NCI-H1048 (cell line): ENCODE results near the gene OSBPL3.
A peak's percentile ranks its signal among the peaks of the same experiment; 100 is the strongest.

ENCODE experiments used
- DNase-seq: peaks from one replicate; lab custom pipeline; 2025; lab: John Stamatoyannopoulos, UW

Gene OSBPL3

GRCh38 chr7:24979470-24979862 lies 512 bp downstream of the OSBPL3 start:
- DNase-seq, result no peak

GRCh38 chr7:24978843-24979469 lies 1.0 kb downstream of the OSBPL3 start:
- DNase-seq, result peak; percentile 45

DNA sequence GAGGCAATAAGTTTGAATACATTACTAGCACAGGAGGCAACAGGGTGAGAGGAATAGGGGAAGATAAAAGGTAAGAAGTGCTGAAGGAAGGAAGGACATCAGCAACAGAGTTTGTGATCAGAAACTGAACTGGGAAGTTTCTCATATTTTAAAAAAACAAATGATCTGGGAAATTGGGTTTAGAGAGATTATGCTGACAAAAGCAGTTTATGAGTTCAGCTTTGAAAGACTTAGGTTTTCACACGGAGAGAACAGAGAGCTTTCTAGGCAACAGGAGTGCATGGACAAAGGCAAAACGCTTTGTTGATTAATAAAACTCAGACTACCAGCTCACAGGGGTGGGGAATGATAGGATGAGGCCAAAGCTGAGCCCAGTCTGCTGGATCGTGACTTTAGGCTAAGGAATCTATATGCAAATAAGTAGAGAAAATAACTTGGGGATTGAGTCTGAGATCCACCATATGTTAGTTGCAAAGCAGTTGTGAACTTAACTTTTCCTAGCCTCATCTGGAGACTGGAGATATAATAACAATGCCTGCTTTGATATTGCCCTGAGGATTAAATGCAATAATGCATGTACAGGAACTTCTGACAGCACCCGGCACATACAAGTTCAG lies 4.2 kb downstream of the OSBPL3 start:
- no peak for DNase-seq

DNA sequence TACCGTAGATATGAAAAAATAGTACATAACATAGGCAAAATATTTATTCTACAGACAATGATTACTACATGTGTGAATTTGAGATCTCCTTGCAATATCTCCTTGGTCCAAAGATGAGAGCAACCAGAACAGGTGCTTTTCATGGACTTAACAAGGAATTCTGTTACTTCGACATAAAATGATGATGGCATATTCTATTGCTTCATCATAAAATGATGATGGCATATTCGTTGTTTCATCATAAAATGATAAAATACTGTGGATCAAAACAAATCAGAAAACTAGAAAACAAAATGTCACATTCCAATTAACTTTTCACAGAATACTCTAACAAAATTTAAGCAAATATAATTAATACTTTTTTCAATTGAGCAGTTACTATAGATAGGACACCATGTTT lies 4.8 kb downstream of the OSBPL3 start:
- DNase-seq, result no peak

DNA sequence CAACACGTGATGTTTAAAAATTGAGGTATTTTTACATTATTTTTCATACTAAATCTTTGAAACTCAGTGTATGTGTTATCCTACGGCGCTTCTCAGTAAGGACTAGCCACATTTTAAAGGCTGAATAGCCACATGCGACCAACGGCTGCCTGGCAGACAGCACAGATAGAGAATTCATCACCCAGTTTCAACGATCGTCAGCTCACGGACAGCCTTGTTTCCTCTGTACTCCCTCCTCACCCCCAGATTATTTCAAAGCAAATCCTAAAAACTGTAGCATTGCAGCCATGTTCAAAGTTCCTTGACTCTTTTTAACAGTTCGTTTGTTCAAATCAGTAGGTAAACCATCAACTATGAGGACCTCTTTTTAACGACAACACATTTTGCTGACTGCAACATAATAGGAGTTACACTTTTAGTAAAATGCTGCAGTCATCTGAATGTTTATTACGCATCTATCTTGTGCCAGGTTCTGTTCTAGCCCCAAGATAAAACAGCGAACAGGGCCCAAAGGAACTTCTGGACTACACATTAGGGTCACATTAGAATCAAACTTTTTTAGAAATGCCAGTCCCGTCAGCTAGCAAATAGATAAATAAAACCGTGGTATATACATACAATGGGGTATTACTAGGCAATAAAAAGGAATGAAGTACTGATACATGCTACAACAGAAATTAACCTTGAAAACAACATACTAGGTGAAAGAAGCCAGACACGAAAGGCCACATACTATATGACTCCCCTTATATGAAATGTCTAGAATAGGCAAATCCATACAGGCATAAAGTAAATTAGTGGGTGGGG lies 5.7 kb downstream of the OSBPL3 start:
- DNase-seq, result no peak

DNA sequence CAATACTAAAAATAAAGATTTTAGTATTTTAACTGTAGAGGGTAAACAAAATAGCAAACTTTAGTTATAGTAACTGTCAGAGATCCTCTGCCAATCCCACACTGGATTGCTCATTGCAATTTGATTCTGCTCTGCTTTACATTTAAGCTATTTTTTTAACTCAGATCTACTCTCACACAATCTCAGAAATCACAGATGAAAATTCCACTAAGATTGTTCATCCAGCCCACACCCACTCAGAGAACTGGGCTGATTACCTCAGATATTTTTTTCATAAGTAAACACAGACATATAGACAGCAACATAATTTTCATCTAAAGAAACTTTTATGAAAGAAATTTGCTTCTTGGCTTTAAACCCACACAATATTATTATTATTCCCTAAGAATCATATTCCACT lies 7.0 kb downstream of the OSBPL3 start:
- DNase-seq, result no peak

GRCh38 chr7:24972166-24972477 lies 7.9 kb downstream of the OSBPL3 start:
- no peak for DNase-seq

DNA sequence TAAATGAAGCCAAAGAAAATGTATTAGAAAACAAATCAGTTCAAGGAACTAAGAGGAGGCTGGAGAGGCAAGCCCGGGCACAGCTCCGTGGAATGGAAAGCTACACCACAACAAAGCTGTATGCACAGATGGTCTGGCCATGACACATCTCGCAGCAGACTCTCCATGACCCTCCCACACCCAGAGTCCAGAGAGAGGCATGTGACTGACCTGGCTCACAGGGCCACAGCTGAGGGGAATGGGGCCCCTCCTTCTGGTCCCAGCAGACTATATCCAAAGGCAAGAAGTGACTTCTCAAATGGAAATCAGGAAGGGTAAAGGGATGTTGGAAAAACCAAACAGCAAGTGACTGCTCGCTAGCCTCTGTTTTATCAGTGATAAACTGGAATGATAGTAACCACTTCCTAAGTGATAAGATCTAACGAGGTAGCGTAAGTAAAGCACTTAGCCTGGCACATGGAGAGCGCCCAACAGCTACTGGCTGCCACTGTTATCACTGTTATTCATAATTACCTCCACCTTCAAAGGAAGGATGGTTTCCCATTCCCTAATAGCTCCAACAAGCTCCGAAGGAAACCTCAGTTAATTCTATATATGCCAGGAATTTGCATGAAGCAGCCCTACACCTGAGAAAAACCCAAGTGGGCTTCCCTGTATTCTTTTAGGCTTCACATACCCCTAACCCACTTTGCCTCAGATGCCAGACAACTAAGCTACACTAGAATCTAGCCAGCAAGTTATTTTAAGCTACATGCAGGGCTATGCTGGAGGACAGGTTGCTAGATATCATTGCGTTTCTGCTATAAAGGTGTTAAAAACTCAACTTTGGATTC lies 8.4 kb downstream of the OSBPL3 start:
- DNase-seq, result no peak

DNA sequence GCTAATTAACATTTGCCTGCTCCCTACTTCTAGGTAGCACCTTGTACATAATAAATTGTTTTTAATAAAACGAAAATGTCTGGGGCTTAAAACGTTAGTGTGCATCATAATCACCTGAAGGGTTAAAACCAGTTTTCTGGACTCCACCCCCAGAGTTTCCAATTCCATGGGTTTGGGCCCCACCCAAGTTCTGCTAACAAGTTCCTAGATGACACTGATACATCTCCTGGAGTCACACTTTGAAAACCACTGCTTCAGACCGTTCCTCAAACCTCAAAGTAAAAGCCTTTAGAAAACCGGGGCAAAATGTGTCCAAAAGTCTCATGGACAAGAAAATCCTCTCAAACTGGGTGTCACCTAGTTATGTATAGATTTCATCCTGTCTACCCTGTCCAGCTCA lies 9.3 kb downstream of the OSBPL3 start:
- no peak for DNase-seq

- no peak for DNase-seq
Observed at GRCh38 chr7:24968165-24968564, 11.8 kb downstream of the OSBPL3 start.

DNA sequence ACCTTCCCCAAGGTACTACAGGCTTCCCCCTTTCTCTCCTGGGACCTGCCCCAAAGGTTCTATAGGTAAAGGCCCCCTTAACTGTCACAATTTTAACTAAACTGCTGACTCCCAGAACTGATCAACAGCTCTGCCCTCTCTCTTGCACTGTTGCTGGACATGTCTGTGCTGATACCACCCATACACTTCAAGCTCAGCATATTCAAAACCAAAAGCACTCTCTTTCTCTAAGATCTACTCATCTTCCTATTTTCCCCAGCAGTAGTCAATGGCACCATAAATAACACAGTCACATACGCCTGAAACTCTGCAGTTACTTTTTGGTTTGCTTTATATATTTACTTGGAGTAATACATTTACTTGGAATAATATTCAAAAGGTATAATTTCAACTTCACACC lies 12.3 kb downstream of the OSBPL3 start:
- no peak for DNase-seq

GRCh38 chr7:24966802-24967201 lies 13.2 kb downstream of the OSBPL3 start:
- no peak for DNase-seq

- DNase-seq, result peak; percentile 24
Observed at GRCh38 chr7:24965831-24966708, 13.9 kb downstream of the OSBPL3 start.

DNA sequence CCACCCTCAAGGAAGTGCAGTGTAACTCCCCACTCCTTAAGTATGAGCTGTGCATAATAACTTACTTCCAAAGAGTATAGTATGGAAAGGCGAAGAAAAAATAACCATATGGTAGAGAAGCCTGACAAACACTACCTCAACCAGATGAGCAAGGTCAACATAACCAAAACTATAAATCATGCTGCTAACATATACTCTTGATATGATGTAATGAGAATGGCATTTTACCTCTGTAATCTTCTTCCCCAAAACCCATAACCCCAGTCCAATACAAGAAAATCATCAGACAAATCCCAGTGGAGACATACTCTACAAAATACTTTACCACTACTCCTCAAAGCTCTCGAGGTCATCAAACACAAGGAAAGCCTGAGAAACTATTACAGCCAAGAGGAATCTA lies 15.8 kb downstream of the OSBPL3 start:
- DNase-seq, result no peak

DNA sequence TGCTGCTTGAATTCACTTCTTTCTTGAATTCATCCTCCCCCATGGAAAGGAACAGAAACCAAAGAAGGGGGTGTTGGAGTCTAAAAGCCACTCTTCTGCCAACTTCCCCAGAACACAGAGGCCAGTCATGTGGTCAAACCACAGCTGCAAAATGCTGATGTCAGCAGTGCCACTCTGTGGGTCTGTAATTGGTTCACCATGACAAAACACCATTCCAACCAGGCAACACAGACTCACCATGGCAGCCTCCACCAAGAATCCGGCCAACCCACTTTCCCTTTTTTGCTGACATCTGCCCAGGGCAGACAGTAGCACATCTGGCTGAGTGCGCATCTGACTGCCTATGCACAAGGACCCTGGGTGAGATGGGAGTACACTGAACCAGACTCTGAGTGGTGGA lies 16.8 kb downstream of the OSBPL3 start:
- no peak for DNase-seq

GRCh38 chr7:24962418-24962962 lies 17.5 kb downstream of the OSBPL3 start:
- DNase-seq, result no peak

DNA sequence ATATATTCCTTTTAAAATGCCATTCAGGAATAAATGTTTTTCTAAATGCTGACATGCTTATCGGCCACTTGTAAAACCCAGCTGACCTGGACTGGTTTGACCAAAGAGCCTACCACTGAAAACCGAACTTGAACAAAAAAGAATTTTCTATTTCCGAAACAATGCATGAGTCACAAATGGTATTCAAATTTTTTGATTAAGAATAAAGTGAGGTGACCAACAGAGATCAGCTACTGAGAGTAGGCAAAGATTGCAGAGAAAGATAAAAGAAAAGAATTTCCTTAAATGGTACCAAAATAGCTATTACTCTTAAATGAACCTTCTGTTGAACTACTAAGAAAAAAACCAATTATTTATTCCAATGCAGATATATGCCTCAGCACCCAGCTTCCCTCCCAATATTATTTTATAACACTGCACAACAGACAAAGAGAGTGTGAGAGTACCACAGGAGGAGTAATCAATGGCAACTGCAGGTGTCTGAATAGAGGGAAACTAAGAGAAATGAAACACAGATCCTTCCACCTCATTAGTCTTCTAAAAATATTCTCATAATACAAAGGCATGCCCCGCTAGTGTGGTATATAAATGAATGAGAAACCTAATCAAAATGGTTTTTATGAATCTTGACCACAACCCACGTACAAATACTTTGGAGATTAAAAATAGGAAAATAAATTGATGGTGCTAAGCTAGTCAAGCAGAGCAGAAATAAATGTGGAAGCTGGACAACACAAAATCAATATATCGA lies 20.1 kb downstream of the OSBPL3 start:
- DNase-seq, result no peak

DNA sequence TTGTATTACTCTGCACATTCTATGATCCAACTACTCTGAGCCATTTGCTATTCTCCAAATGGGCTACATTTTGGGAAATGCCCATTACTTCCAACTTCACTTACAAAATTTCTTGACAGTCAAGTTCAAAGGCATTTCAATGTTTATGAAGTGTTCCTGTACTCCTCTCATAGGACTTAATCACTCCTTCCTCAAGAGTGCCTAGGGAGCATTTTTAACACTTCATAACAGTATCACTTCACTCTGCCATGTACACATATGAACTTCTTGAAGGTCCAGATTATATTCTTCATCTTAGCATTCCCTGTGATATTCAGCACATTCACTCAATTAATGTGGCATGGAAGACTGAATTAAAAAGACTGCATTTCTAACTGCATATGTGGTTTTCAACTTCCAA lies 21.6 kb downstream of the OSBPL3 start:
- no peak for DNase-seq

DNA sequence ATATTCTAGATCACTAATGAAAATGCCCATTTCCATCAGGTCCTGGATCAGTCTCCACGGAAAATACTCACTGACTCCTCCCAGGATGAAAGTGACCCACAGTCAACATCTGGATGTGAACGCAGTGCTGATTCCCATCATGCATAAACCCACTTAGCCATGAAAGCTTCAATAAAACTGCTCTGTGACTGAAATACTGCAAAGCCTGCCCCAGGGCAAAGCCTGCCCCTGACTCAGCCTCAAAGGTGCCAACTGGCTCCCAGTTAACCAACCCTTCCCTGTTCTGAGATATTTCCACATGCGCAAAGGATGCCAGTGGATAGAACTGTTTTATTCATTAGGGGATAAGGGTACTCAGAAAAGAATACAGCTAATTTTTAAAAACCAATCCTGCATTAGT lies 24.0 kb downstream of the OSBPL3 start:
- no peak for DNase-seq

DNA sequence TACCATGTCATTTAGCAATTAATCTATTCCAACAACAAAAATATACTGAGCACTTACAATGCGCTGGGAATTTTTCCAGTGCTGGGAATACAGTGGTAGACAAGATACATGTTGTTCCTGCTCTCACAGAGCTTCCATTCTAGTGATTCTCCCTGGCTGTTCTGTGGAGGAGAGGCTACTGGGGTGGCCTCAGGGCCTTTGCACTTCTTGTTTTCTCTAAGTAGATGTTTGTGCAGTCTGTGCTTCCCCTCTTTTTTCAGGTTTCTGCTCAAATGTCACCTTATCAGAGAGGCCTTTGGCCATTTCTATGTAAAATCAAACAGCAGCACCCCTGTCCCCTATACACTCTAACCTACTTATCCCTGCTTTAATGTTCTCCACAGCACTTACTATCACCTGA lies 24.7 kb downstream of the OSBPL3 start:
- no peak for DNase-seq

GRCh38 chr7:24952464-24952863 lies 27.5 kb downstream of the OSBPL3 start:
- no peak for DNase-seq
